Endothelial cell of umbilical vein (primary cell): ENCODE measurements around the gene SAXO1. TPM values are rescaled to one million over a fixed set of nuclear protein-coding genes. Genes with fewer than 3 reads are reported as not detected.

Source experiments
- BruUV-seq: library from RNA; stranded (reverse); fragments of 400-500 nt; replicated peaks from 2 replicates; lab custom pipeline; 2021; lab: Mats Ljungman, UMichigan
- CTCF ChIA-PET: fragments of 300-600, 350-600 bp; sonication (Branson Sonifier 250); formaldehyde crosslinking; loops from one replicate; lab custom pipeline; 2021; ENCODE audit warnings: antibody characterized with exemption, inconsistent platforms; lab: Charles Lee
- POLR2A ChIA-PET: fragments of 300-600, 350-600 bp; sonication (Branson Sonifier 250); formaldehyde crosslinking; loops from one replicate; lab custom pipeline; 2021; ENCODE audit warnings: antibody characterized with exemption, inconsistent platforms; lab: Charles Lee
- DNase-seq: peaks from one replicate; pipeline ENCODE4 v3.0.0-alpha.2; 2011; ENCODE audit warnings: low read depth, low spot score
- FAIRE-seq: peaks from 2 replicates; lab custom pipeline; 2011; peaks lifted over from hg19 to GRCh38; lab: Jason Lieb, UNC
- H2AFZ ChIP-seq: 2 replicates; pipeline ENCODE4 v1.6.0; 2012; ENCODE audit warnings: low read depth, low read length, control low read depth, inconsistent platforms
- H3K27ac ChIP-seq: 2 replicates; pipeline ENCODE4 v1.5.1; 2011; ENCODE audit warnings: low read depth, mild to moderate bottlenecking, control low read depth, low read length, moderate library complexity; ENCODE audit not compliant: insufficient read depth
- H3K27me3 ChIP-seq, 2 experiments: 2 replicates each; pipeline versions ENCODE4 v1.6.0 to v1.6.1; 2011; ENCODE audit warnings: low read length in 2 of 2, mixed read lengths in 1 of 2; ENCODE audit not compliant: control insufficient read depth in 2 of 2, insufficient read depth in 2 of 2
- H3K36me3 ChIP-seq, 2 experiments: 2 replicates in 1 of 2; 3 replicates in 1 of 2; pipeline ENCODE4 v1.5.1; 2011; ENCODE audit warnings: low read length in 2 of 2, mild to moderate bottlenecking in 1 of 2, moderate library complexity in 1 of 2; ENCODE audit not compliant: control insufficient read depth in 2 of 2, insufficient read depth in 2 of 2; ENCODE audit errors: extremely low read depth in 1 of 2
- H3K4me1 ChIP-seq: 3 replicates; pipeline ENCODE4 v1.5.1; 2011; ENCODE audit warnings: mild to moderate bottlenecking, low read length; ENCODE audit not compliant: control insufficient read depth, insufficient read depth; ENCODE audit errors: extremely low read depth
- H3K4me2 ChIP-seq: 2 replicates; pipeline ENCODE4 v1.6.1; 2011; ENCODE audit warnings: low read length, control low read depth, mixed read lengths; ENCODE audit not compliant: insufficient read depth
- H3K4me3 ChIP-seq, 3 experiments: fragments of 200-600 bp in 1 of 3; sonication (generic), shearing (Covaris generic) in 1 of 3; replicated peaks in 1 of 3; 2 replicates each; pipeline ENCODE4 v1.5.1; 2011 to 2016; ENCODE audit warnings: control low read depth in 3 of 3, low read length in 3 of 3, mild to moderate bottlenecking in 2 of 3, inconsistent platforms in 1 of 3, low read depth in 1 of 3, moderate library complexity in 1 of 3; ENCODE audit not compliant: insufficient read depth in 1 of 3
- H3K79me2 ChIP-seq: 2 replicates; pipeline ENCODE4 v1.6.0; 2012; ENCODE audit warnings: low read length, inconsistent platforms; ENCODE audit not compliant: control insufficient read depth, insufficient read depth
- H3K9ac ChIP-seq: replicated peaks from 2 replicates; pipeline ENCODE3; 2011; ENCODE audit warnings: low read length, control low read depth; ENCODE audit not compliant: insufficient read depth; ENCODE audit errors: extremely low read depth
- H3K9me1 ChIP-seq: replicated peaks from 3 replicates; pipeline ENCODE4 v1.6.0; 2011; ENCODE audit warnings: mild to moderate bottlenecking, low read length; ENCODE audit not compliant: control insufficient read depth, insufficient read depth; ENCODE audit errors: extremely low read depth
- H3K9me3 ChIP-seq: replicated peaks from 2 replicates; pipeline ENCODE4 v1.5.1; 2012; ENCODE audit warnings: low read length, inconsistent platforms; ENCODE audit not compliant: control insufficient read depth, insufficient read depth
- H4K20me1 ChIP-seq: replicated peaks from 2 replicates; pipeline ENCODE3; 2011; ENCODE audit warnings: mild to moderate bottlenecking, low read length; ENCODE audit not compliant: control insufficient read depth, insufficient read depth; ENCODE audit errors: extremely low read depth
- EZH2 ChIP-seq: IDR thresholded peaks from 2 replicates; pipeline ENCODE4 v1.6.1; 2012; ENCODE audit warnings: borderline replicate concordance, low read depth, mild to moderate bottlenecking, moderate library complexity, low read length, inconsistent platforms; ENCODE audit not compliant: severe bottlenecking
- FOS ChIP-seq: IDR thresholded peaks from 2 replicates; pipeline ENCODE4 v1.6.1; 2011; ENCODE audit warnings: mild to moderate bottlenecking, low read length, moderate library complexity, borderline replicate concordance; ENCODE audit not compliant: insufficient read depth
- GATA2 ChIP-seq: IDR thresholded peaks from 2 replicates; pipeline ENCODE4 v1.7.0; 2011; ENCODE audit warnings: low read depth, mild to moderate bottlenecking, moderate library complexity, mixed read lengths, low read length; ENCODE audit not compliant: insufficient read length, insufficient read depth
- JUN ChIP-seq: IDR thresholded peaks from 2 replicates; pipeline ENCODE4 v1.6.1; 2011; ENCODE audit warnings: borderline replicate concordance, low read depth; ENCODE audit not compliant: insufficient read length, insufficient read depth
- MYC ChIP-seq: IDR thresholded peaks from one replicate; pipeline ENCODE4 v1.6.1; 2011; ENCODE audit warnings: mild to moderate bottlenecking, low read depth, low read length
- POLR2A ChIP-seq: IDR thresholded peaks from 2 replicates; pipeline ENCODE4 v1.6.1; 2012; ENCODE audit warnings: low read depth, mild to moderate bottlenecking, control low read depth, low read length
- POLR2AphosphoS5 ChIP-seq: IDR thresholded peaks from 2 replicates; pipeline ENCODE4 v1.6.1; 2012; ENCODE audit warnings: low read depth, mild to moderate bottlenecking, control low read depth, low read length, moderate library complexity; ENCODE audit not compliant: insufficient read depth
- dilution Hi-C: fragments of 300-500 bp; cut with MboI; formaldehyde crosslinking; loops from one replicate; pipeline ENCODE4 v1.15.0; 2019; ENCODE audit warnings: low sequenced_read_pairs; ENCODE audit not compliant: extremely low pct_ligation_motif_present
- intact Hi-C: fragments of 100-400 bp; cut with micrococcal nuclease; formaldehyde crosslinking; loops from one replicate; pipeline ENCODE4 v1.10.0; 2022
- polyA plus RNA-seq, 4 experiments: library from polyadenylated mRNA; depleted of rRNA in 3 of 4; stranded (reverse) in 3 of 4; unstranded in 1 of 4; fragments of >200 nt; gene quantifications; 2 replicates each; pipeline versions ENCODE4 v1.2.1 to v1.2.3, GENCODE V29; 2011 to 2012; ENCODE audit warnings: missing spikeins in 1 of 4
- total RNA-seq: library from RNA; stranded (reverse); gene quantifications from 2 replicates; pipeline ENCODE4 v1.2.3, GENCODE V29; 2021
- TF ChIP-seq, protein P1 (sequence below): IDR thresholded peaks from 2 replicates; pipeline ENCODE4 v1.6.1; 2011; ENCODE audit not compliant: insufficient read depth, insufficient read length
- TF ChIP-seq, protein P2 (sequence below), 2 donors: IDR thresholded peaks; 1 replicate in 1 of 2; 2 replicates in 1 of 2; pipeline ENCODE4 v1.5.1; 2011; ENCODE audit warnings: low read length in 2 of 2, mild to moderate bottlenecking in 2 of 2, moderate library complexity in 2 of 2, control low read depth in 1 of 2, inconsistent platforms in 1 of 2, low read depth in 1 of 2; ENCODE audit not compliant: insufficient read depth in 1 of 2; ENCODE audit errors: extremely low read depth in 1 of 2

The SAXO1 gene
- total and polyA plus RNA-seq, 2 donors (not counting 3 experiments of a cell fraction or from before 2014, with no cell fraction given): not detected

DNA sequence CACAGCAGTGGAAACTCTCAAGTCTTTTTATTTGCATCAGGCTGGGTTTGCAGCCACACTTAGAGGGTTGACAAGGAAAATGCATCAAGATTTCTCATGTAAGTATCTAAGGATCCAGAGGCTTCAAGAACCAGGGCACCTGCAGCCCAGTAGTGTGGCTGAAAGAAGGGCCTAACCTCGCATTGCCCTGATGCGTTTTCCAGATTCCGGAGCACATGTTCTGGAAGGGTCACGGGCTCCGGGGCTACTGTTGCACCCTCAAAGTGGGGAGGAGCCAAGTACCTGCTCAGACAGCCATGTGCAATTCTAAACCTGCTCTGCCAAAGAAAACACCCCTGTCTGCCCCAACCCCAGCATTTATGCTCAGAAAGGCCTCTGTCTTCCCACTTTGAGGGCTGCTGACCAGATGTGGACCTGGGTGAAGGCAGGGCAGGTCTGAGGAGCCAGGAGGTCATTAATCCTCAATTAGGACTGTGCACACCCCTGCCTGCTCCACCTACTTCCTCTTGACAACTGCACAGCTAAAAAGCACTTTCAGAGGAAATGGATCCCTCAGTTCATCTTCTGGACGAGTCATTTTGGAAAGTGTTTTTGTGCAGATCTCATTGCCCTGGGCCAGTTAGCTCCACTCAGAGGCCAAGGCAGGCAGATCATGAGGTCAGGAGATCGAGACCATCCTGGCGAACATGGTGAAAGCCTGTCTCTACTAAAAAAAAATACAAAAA is 110.7 kb downstream of the SAXO1 start:
- ChIA-PET POLR2A (no interaction called here), CTCF (interaction anchor here (1.6 kb wide), 1 partner anchor 52 kb away, joined by 3 read pairs; no protein-coding TSS in a partner anchor)
- H3K27me3 ChIP-seq: no peaks in the 10 kb centered on the region
- H3K27ac ChIP-seq: no peak overlapping the region
- no peak overlapping the region for H3K4me2 ChIP-seq
- dilution Hi-C loops (no loop called here), intact Hi-C loops (no loop called here)
- H3K36me3 ChIP-seq: no peaks in the 10 kb centered on the region
- H3K79me2 ChIP-seq: no peaks in the 10 kb centered on the region
- H3K9ac ChIP-seq: no peak overlapping the region
- H2AFZ ChIP-seq: no peak overlapping the region
- DNase-seq (no peak), FAIRE-seq (no peak)
- BruUV-seq: no TSS peak
- H3K4me3 ChIP-seq: no peak overlapping the region
- H3K9me1 ChIP-seq: no peaks in the 10 kb centered on the region
- no peak for TF ChIP-seq GATA2
- TF ChIP-seq FOS: no peak
- no peak for TF ChIP-seq EZH2
- TF ChIP-seq, protein P1, sequence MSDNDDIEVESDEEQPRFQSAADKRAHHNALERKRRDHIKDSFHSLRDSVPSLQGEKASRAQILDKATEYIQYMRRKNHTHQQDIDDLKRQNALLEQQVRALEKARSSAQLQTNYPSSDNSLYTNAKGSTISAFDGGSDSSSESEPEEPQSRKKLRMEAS: no peak
- no peak for TF ChIP-seq MYC
- TF ChIP-seq POLR2A: no peak
- TF ChIP-seq, protein P2, sequence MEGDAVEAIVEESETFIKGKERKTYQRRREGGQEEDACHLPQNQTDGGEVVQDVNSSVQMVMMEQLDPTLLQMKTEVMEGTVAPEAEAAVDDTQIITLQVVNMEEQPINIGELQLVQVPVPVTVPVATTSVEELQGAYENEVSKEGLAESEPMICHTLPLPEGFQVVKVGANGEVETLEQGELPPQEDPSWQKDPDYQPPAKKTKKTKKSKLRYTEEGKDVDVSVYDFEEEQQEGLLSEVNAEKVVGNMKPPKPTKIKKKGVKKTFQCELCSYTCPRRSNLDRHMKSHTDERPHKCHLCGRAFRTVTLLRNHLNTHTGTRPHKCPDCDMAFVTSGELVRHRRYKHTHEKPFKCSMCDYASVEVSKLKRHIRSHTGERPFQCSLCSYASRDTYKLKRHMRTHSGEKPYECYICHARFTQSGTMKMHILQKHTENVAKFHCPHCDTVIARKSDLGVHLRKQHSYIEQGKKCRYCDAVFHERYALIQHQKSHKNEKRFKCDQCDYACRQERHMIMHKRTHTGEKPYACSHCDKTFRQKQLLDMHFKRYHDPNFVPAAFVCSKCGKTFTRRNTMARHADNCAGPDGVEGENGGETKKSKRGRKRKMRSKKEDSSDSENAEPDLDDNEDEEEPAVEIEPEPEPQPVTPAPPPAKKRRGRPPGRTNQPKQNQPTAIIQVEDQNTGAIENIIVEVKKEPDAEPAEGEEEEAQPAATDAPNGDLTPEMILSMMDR (IDR thresholded peaks at IDR 0.05; ENCODE audit: extremely low read depth in 1 of 2, insufficient read depth in 1 of 2, low read depth in 1 of 2, low read length in 2 of 2): no peak
- no peak for TF ChIP-seq JUN
- TF ChIP-seq POLR2AphosphoS5: no peak
- no peaks in the 10 kb centered on the region for H4K20me1 ChIP-seq
- H3K9me3 ChIP-seq: no peaks in the 10 kb centered on the region
- no peaks in the 10 kb centered on the region for H3K4me1 ChIP-seq
